RWPE2 (cell line): ENCODE measurements around the gene TERT.

Source experiments
- ATAC-seq: fragments of 200-7000 bp; cut with Tn5 transposase; 3 replicates; pipeline ENCODE4 v1.9.1; 2021; ENCODE audit warnings: low read depth
- DNase-seq: peaks from one replicate; pipeline ENCODE4 v3.0.0-alpha.2; 2020; ENCODE audit warnings: low spot score
- H3K27ac ChIP-seq: fragments of 450-650 bp; 2 replicates; pipeline ENCODE4 v1.5.1; 2017; ENCODE audit warnings: mild to moderate bottlenecking; ENCODE audit not compliant: poor library complexity, severe bottlenecking
- H3K27me3 ChIP-seq: fragments of 250-450 bp; sonication (Bioruptor Pico); 2 replicates; pipeline ENCODE4 v1.5.1; 2021; ENCODE audit warnings: mild to moderate bottlenecking, moderate library complexity; ENCODE audit not compliant: insufficient read depth, poor library complexity, severe bottlenecking
- H3K36me3 ChIP-seq: fragments of 250-450 bp; sonication (Bioruptor Pico); 2 replicates; pipeline ENCODE4 v1.5.1; 2020; ENCODE audit warnings: low read depth, mild to moderate bottlenecking, moderate library complexity
- H3K4me1 ChIP-seq: fragments of 250-450 bp; sonication (Bioruptor Pico); 2 replicates; pipeline ENCODE4 v1.5.1; 2021; ENCODE audit warnings: mild to moderate bottlenecking, moderate library complexity; ENCODE audit not compliant: insufficient read depth, poor library complexity, severe bottlenecking
- H3K4me3 ChIP-seq: fragments of 250-450 bp; sonication (Bioruptor Pico); 2 replicates; pipeline ENCODE4 v1.5.1; 2021; ENCODE audit warnings: mild to moderate bottlenecking, moderate library complexity; ENCODE audit not compliant: severe bottlenecking
- H3K9me3 ChIP-seq: fragments of 250-450 bp; sonication (Bioruptor Pico); 2 replicates; pipeline ENCODE4 v1.5.1; 2021; ENCODE audit warnings: mild to moderate bottlenecking, moderate library complexity; ENCODE audit not compliant: severe bottlenecking
- CTCF ChIP-seq: fragments of 450-650 bp; IDR thresholded peaks from one replicate; pipeline ENCODE4 v1.5.1; 2017; ENCODE audit warnings: mild to moderate bottlenecking, moderate library complexity; ENCODE audit not compliant: poor library complexity, severe bottlenecking

TERT gene

GRCh38 chr5:1315709-1316587 is 21.1 kb upstream of the TERT start:
- no peak overlapping the region for H3K4me3 ChIP-seq
- TF ChIP-seq CTCF, result no peak

GRCh38 chr5:1315018-1315708 is 20.3 kb upstream of the TERT start:
- Histone ChIP-seq H3K4me3 (no peak overlapping the region), H3K27me3 (no peaks in the 10 kb centered on the region), H3K27ac (peak overlapping the region; percentile 88), H3K9me3 (no peaks in the 10 kb centered on the region), H3K36me3 (peaks cover 30% of the 10 kb centered on the region), H3K4me1 (peaks cover 21% of the 10 kb centered on the region)
- ATAC-seq (no peak), DNase-seq (no peak)
- TF ChIP-seq CTCF, result no peak

More at GRCh38 chr5:1315709-1316587, 21.1 kb upstream of the TERT start:
- Histone ChIP-seq H3K36me3 (peaks cover 38% of the 10 kb centered on the region), H3K27ac (peak overlapping the region; percentile 88), H3K27me3 (no peaks in the 10 kb centered on the region), H3K4me1 (peaks cover 21% of the 10 kb centered on the region), H3K9me3 (no peaks in the 10 kb centered on the region)
- peak; percentile 90 for ATAC-seq
- DNase-seq, result peak; percentile 93

- peaks cover 24% of the 10 kb centered on the region for H3K36me3 ChIP-seq
- H3K27ac ChIP-seq, result no peak overlapping the region
- no peaks in the 10 kb centered on the region for H3K9me3 ChIP-seq
- H3K4me1 ChIP-seq, result peaks cover 21% of the 10 kb centered on the region
- TF ChIP-seq CTCF, result no peak
- DNase-seq (no peak), ATAC-seq (no peak)
- no peak overlapping the region for H3K4me3 ChIP-seq
- H3K27me3 ChIP-seq, result no peaks in the 10 kb centered on the region
Measured at GRCh38 chr5:1314564-1314982, 19.7 kb upstream of the TERT start.

- DNase-seq (peak; percentile 67), ATAC-seq (no peak)
- TF ChIP-seq CTCF, result no peak
- peaks cover 21% of the 10 kb centered on the region for H3K4me1 ChIP-seq
- H3K4me3 ChIP-seq, result no peak overlapping the region
- H3K36me3 ChIP-seq, result peaks cover 14% of the 10 kb centered on the region
- no peaks in the 10 kb centered on the region for H3K9me3 ChIP-seq
- H3K27ac ChIP-seq, result no peak overlapping the region
- no peaks in the 10 kb centered on the region for H3K27me3 ChIP-seq
Measured at GRCh38 chr5:1312993-1313833, 18.3 kb upstream of the TERT start.
